BLaER1 (cell line): ENCODE measurements around the gene PRDM8.

Experiments used
- H3K27ac ChIP-seq: shearing (Covaris generic); formaldehyde crosslinking; 2 replicates; pipeline ENCODE4 v1.8.1; 2022
- H3K27me3 ChIP-seq: shearing (Covaris generic); formaldehyde crosslinking; 2 replicates; pipeline ENCODE4 v1.8.1; 2022
- H3K36me3 ChIP-seq: shearing (Covaris generic); formaldehyde crosslinking; 2 replicates; pipeline ENCODE4 v1.8.1; 2022
- H3K4me1 ChIP-seq: shearing (Covaris generic); formaldehyde crosslinking; 2 replicates; pipeline ENCODE4 v1.8.1; 2022
- H3K4me2 ChIP-seq: shearing (Covaris generic); formaldehyde crosslinking; 2 replicates; pipeline ENCODE4 v1.8.1; 2022
- H3K4me3 ChIP-seq: shearing (Covaris generic); formaldehyde crosslinking; 2 replicates; pipeline ENCODE4 v1.8.1; 2022
- H3K9ac ChIP-seq: shearing (Covaris generic); formaldehyde crosslinking; 2 replicates; pipeline ENCODE4 v1.8.1; 2022
- H3K9me3 ChIP-seq: shearing (Covaris generic); formaldehyde crosslinking; 2 replicates; pipeline ENCODE4 v1.8.1; 2022
- H4K20me1 ChIP-seq: shearing (Covaris generic); formaldehyde crosslinking; 2 replicates; pipeline ENCODE4 v1.8.1; 2022
- Cebpa-rat ChIP-seq: shearing (Covaris generic); IDR thresholded peaks from 2 replicates; pipeline ENCODE4 v1.8.1; 2022

Gene PRDM8

DNA sequence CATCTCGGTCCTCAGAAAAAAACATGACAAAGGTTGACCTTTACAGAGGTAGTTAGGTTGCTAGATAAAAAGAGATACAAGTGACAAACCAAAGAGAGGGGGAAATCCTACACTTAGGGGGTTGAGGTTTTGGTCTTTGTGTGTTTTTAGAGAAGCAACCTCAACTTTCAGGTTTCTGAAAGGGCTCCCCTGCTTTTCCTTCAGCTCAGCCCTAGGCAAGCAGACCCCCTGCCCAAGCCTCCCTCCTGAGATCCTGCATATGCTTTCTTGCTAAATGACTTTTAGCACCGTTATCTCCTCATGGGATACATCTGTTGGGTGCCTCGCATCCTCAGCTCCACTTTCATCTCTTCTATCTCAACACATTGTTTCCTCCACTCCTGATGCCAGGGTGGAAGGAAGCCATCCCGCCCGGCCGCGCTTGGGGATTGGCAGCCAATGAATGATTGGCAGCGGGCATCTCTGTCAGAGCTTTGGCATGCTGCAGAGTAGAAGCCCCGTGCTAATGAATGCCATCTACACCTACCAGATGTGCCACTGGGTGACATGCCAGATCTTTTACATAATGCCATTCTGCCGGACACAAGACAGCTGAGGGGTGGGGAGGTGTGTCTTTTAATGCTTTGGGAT lies 15.0 kb upstream of the PRDM8 start:
- Histone ChIP-seq H3K27me3 (no peaks in the 10 kb centered on the region), H3K36me3 (no peaks in the 10 kb centered on the region), H3K4me3 (no peak overlapping the region), H3K4me2 (no peak overlapping the region), H3K9ac (no peak overlapping the region), H3K4me1 (peaks cover 7% of the 10 kb centered on the region; the same call in 1 of the 2 replicates), H4K20me1 (no peaks in the 10 kb centered on the region), H3K27ac (no peak overlapping the region), H3K9me3 (peaks cover 40% of the 10 kb centered on the region)
- TF ChIP-seq Cebpa-rat, result no peak

DNA sequence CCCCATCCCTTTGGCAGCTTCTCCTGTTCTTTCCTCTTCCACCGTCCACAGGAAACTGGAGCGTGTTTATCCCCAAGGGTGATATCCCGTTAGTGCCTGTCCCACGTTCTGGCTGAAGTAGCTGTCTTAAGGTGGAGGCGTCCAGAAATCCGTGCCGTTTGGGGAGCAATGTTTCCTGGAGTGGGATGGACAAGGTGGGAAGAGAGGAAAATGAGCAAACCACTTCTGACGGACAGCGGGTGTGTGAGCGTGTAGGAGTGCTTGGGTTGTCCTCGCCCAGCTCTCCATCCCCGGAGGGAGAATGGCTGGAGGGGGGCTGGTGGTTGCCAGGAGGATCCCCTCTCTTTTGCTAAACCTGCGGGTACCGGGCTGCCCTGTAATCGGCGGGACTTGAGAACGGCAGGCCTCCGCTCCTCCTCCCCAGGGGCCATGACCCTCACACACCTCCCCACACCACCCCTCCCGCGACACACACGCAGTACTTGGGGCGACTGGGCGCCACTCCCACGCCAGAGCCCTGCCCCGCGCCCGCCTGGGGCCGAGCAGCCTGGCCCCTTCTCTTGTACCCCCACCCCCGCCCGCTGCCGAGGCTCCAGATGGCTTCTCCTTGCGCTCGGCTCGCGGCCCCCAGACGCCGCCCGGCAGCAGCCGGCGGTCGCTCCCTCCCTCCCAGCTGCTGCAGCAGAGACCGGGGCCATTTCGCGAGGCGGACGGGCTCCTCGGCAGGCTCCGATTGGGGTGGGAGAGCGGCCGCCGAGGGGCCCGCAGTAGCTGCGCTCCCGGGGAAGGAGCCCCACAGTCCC lies 13.9 kb upstream of the PRDM8 start:
- no peaks in the 10 kb centered on the region for H3K36me3 ChIP-seq
- no peak for TF ChIP-seq Cebpa-rat
- H3K9me3 ChIP-seq, result peaks cover 38% of the 10 kb centered on the region
- peak overlapping the region; percentile 60 for H3K27ac ChIP-seq
- peaks cover 7% of the 10 kb centered on the region; the same call in 1 of the 2 replicates for H3K4me1 ChIP-seq
- peak overlapping the region; percentile 69; the same call in 1 of the 2 replicates for H3K9ac ChIP-seq
- H3K27me3 ChIP-seq, result no peaks in the 10 kb centered on the region
- peak overlapping the region; percentile 72 for H3K4me2 ChIP-seq
- H3K4me3 ChIP-seq, result peak overlapping the region; percentile 68
- no peaks in the 10 kb centered on the region for H4K20me1 ChIP-seq

DNA sequence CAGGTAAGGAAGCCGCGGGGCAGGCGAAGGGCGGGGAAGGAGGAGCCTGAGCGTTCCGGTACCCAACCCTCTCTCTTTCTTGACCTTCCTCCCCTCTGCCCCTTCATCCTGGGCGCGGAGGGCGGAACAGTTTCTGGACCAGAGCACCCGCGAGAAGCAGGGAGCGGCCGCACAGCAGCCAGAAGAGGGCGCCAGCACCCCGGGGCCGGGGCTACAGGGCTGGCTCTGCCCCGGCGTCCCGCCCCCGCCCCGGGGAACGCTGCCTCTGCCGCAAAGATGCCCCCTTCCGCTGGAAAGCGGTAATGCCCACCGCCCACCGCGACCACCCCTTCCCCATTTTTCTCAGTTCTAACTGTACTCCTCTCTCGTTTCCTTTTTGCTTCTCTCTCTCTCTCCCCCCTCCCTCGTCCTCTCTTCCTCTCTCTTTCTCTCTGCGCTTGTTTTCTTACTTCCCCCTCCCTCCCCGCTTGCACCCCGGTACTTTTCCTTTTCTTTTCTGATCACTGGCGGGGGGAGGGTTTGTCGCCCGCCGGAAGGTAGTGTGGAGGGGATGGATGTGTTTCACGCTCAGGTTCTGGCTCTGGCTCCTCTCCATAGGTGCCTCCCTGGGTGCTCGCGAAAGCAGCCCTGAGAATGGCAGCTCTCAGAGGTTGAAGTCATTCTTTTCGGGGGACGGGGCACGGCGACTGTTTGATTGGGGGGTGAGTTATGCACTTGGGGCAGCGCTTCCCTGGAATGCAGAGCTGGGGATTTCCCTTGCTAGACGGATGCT lies 13.1 kb upstream of the PRDM8 start:
- Histone ChIP-seq H3K27ac (peak overlapping the region; percentile 60), H3K9me3 (peaks cover 30% of the 10 kb centered on the region), H3K4me3 (peak overlapping the region; percentile 68), H3K36me3 (no peaks in the 10 kb centered on the region), H3K27me3 (no peaks in the 10 kb centered on the region), H3K4me2 (peak overlapping the region; percentile 72), H3K9ac (peak overlapping the region; percentile 69; the same call in 1 of the 2 replicates), H3K4me1 (peaks cover 7% of the 10 kb centered on the region; the same call in 1 of the 2 replicates), H4K20me1 (no peaks in the 10 kb centered on the region)
- TF ChIP-seq Cebpa-rat, result no peak

DNA sequence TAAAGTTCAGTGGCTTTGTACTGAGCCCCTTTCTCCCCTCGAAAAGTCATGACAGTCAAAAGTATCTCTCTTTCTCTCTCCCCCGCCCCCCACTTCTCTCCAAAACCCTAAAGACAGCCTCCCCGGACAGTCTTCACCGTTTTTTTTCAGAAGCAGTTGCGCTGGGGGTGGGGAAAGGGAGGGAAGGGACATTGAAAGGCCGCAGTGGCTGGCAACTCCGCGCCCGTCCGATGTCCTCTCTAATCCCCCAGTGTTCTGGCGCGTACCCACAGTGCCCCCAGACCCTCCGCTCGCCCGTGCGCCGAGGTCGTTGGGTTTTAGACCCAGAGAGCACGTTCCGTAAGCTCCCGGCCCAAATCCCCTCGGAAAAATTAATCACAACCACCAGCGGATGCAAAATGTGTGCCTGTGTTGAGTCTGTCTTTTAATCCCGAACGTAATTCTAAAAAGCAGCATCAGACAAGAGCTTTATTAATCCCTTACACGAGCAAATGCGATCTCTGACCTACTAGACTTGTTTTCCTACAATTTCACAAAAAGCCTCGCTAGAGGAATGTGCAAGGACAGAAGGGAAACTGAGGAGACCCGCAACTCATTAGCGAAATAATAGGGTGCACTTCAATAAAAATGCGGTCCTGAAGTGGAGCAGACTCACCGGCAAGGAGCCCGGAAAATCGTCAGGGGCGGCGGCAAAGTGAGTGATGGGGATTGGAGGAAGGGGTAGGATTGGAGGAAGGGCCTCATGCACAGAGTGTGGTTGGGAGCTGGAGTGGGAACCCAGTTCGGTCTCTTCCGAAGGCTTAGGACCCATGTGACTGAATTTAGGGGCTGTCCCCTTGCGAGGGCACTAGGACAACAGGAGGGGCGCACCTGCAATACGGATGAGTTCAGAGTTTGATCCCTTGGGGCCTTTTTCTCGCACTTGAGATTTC lies 12.2 kb upstream of the PRDM8 start:
- Histone ChIP-seq H3K36me3 (peaks cover 2% of the 10 kb centered on the region; the same call in 1 of the 2 replicates), H3K4me2 (peak overlapping the region; percentile 72), H3K4me3 (peak overlapping the region; percentile 68), H3K27ac (peak overlapping the region; percentile 60; the same call in 1 of the 2 replicates), H3K4me1 (peaks cover 7% of the 10 kb centered on the region; the same call in 1 of the 2 replicates), H3K9me3 (peaks cover 31% of the 10 kb centered on the region), H3K9ac (peak overlapping the region; percentile 69; the same call in 1 of the 2 replicates), H3K27me3 (no peaks in the 10 kb centered on the region), H4K20me1 (no peaks in the 10 kb centered on the region)
- no peak for TF ChIP-seq Cebpa-rat

DNA sequence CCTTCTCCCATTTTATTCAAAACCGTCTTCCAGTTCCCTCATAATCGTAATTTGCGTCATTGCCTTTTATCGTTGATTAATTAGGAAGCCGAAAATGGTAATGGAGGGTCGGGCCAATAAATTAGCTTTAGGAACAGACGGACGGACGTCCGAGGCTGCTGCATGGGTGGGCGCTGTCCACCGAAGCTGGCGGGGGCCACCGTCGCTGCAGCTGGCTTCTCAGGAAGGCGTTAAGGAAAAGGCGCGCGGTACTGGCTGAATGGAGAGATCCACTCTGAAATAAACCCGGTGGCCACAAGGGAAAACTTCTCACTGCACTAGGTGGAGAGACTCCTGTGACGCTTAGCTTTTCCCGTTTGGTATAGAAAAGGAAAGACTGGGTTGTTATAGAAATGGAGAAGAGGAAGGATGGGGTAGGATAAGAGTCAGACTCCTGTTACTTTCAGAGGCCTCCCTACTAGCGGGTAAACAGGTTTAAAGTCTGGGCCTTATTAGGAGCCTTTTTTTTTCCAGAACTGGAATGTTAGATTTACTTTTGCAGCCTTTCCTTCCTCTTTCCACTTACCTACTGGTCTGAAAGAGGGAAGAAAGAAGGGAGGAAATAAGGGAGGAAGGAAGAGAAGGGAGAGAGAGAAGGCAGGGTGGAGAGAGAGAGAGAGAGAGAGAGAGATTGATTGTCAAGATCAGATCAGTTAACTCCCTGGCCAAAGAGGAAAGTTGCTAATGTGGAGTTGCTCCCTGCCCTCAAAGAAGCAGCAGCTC lies 11.3 kb upstream of the PRDM8 start:
- H3K4me3 ChIP-seq, result no peak overlapping the region
- no peak overlapping the region for H3K4me2 ChIP-seq
- no peaks in the 10 kb centered on the region for H3K27me3 ChIP-seq
- no peak overlapping the region for H3K9ac ChIP-seq
- peaks cover 4% of the 10 kb centered on the region; the same call in 1 of the 2 replicates for H3K36me3 ChIP-seq
- peaks cover 36% of the 10 kb centered on the region for H3K9me3 ChIP-seq
- no peak for TF ChIP-seq Cebpa-rat
- H3K27ac ChIP-seq, result no peak overlapping the region
- peaks cover 7% of the 10 kb centered on the region; the same call in 1 of the 2 replicates for H3K4me1 ChIP-seq
- H4K20me1 ChIP-seq, result no peaks in the 10 kb centered on the region

DNA sequence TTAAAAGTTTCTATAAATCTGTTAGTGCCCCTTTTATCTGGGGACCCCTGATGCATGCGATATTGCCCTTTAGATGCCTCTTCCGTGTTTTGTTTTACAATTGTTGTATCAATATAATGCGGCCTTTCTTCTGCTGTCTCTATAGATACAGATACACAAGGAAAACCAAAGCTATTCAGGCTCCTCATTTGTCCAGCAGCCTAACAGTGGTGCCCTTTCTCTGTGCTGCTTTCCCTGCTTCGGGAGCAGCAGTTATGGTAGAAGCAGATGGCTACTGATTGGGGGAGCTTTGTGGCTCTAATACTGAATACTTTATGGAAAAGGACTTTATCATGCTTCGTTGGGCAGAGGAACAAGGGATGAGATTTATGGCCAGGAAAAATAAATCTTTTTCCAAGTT lies 10.6 kb upstream of the PRDM8 start:
- peaks cover 36% of the 10 kb centered on the region for H3K9me3 ChIP-seq
- no peak overlapping the region for H3K4me2 ChIP-seq
- no peak for TF ChIP-seq Cebpa-rat
- no peak overlapping the region for H3K4me3 ChIP-seq
- H3K27ac ChIP-seq, result no peak overlapping the region
- no peaks in the 10 kb centered on the region for H4K20me1 ChIP-seq
- H3K4me1 ChIP-seq, result peaks cover 7% of the 10 kb centered on the region; the same call in 1 of the 2 replicates
- no peaks in the 10 kb centered on the region for H3K27me3 ChIP-seq
- peaks cover 4% of the 10 kb centered on the region; the same call in 1 of the 2 replicates for H3K36me3 ChIP-seq
- H3K9ac ChIP-seq, result no peak overlapping the region

DNA sequence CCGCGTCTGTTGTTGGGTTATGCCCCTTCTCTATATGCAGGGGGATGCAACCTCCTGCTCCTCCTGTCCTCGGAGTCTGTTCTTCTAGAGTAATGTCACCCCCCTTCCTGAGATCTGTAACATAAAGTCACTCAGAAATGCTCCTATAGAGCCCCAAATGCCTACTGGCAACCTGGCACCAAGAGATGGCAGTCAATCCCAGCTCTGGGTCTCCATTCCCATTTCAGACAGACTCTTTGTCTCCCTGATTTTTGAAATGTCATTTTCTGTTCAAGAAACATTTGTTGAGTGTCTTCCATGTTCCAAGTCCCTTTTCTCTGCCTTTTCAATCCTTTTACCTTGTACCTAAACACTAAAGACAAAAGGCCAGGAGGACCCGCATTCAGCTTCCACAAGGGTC lies 9.6 kb upstream of the PRDM8 start:
- Histone ChIP-seq H3K27ac (no peak overlapping the region), H3K4me2 (no peak overlapping the region), H3K9ac (no peak overlapping the region), H4K20me1 (no peaks in the 10 kb centered on the region), H3K4me3 (no peak overlapping the region), H3K9me3 (peaks cover 36% of the 10 kb centered on the region), H3K4me1 (peaks cover 7% of the 10 kb centered on the region; the same call in 1 of the 2 replicates), H3K27me3 (no peaks in the 10 kb centered on the region), H3K36me3 (peaks cover 4% of the 10 kb centered on the region; the same call in 1 of the 2 replicates)
- TF ChIP-seq Cebpa-rat, result no peak

DNA sequence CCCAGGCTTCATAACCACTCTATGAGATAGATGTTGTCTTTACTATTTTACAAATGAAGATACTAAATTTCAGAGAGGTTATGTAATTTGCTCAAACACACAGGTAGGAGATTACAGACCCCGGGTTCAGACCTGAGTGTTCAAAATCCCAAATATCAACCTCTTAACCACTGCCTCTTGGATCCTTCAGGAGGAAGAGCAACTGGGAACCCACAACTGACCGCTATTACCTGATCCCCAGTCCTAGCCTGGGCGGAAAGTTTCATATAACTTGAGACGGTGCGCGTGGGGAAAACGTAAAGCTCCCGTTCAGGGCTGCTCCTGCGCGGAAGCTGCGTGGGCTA lies 8.9 kb upstream of the PRDM8 start:
- H3K4me2 ChIP-seq, result no peak overlapping the region
- no peak overlapping the region for H3K9ac ChIP-seq
- H4K20me1 ChIP-seq, result no peaks in the 10 kb centered on the region
- peaks cover 7% of the 10 kb centered on the region; the same call in 1 of the 2 replicates for H3K4me1 ChIP-seq
- H3K36me3 ChIP-seq, result peaks cover 4% of the 10 kb centered on the region; the same call in 1 of the 2 replicates
- no peak for TF ChIP-seq Cebpa-rat
- no peak overlapping the region for H3K4me3 ChIP-seq
- no peak overlapping the region for H3K27ac ChIP-seq
- no peaks in the 10 kb centered on the region for H3K27me3 ChIP-seq
- H3K9me3 ChIP-seq, result peaks cover 35% of the 10 kb centered on the region
